Skeletal muscle tissue (tissue), 4 donors: ENCODE data around the gene SEPTIN8. TPM values are rescaled to one million over a fixed set of nuclear protein-coding genes. Genes with fewer than 3 reads are reported as not detected.

Source experiments
- H3K27ac ChIP-seq: one replicate; pipeline ENCODE4 v1.7.0; 2013; ENCODE audit warnings: mild to moderate bottlenecking, low read depth, low read length, inconsistent platforms
- H3K27me3 ChIP-seq, 3 donors: one replicate each; pipeline ENCODE4 v1.7.0; 2013; ENCODE audit warnings: low read length in 3 of 3; ENCODE audit not compliant: control insufficient read depth in 3 of 3, insufficient read depth in 3 of 3
- H3K36me3 ChIP-seq, 3 donors: one replicate each; pipeline ENCODE4 v1.7.0; 2013; ENCODE audit warnings: low read length in 3 of 3; ENCODE audit not compliant: control insufficient read depth in 3 of 3, insufficient read depth in 3 of 3
- H3K4me1 ChIP-seq, 3 donors: one replicate each; pipeline ENCODE4 v1.7.0; 2013; ENCODE audit warnings: low read length in 3 of 3, mild to moderate bottlenecking in 3 of 3; ENCODE audit not compliant: control insufficient read depth in 3 of 3, insufficient read depth in 3 of 3
- H3K4me3 ChIP-seq, 3 donors: one replicate each; pipeline ENCODE4 v1.7.0; 2013; ENCODE audit warnings: low read length in 3 of 3
- H3K9ac ChIP-seq, 3 donors: one replicate each; pipeline ENCODE4 v1.7.0; 2013; ENCODE audit warnings: low read length in 3 of 3, mild to moderate bottlenecking in 3 of 3, moderate library complexity in 2 of 3, low read depth in 1 of 3
- H3K9me3 ChIP-seq, 3 donors: one replicate each; pipeline ENCODE4 v1.7.0; 2013; ENCODE audit warnings: low read length in 3 of 3; ENCODE audit not compliant: control insufficient read depth in 3 of 3
- total RNA-seq: library from RNA; depleted of rRNA; stranded (reverse); fragments of >200 nt; gene quantifications from one replicate; pipeline ENCODE4 v1.2.3, GENCODE V29; 2014
- donor health status: Osteomylitis.

The SEPTIN8 gene
- total RNA-seq, 1 donor from 2014 or later = 28.7 TPM

- Histone ChIP-seq H3K4me1 (peaks cover 49 to 62% (median 53%) of the 10 kb centered on the region in 3 donors), H3K36me3 (no peaks in the 10 kb centered on the region), H3K27me3 (peaks cover 0 to 5% (median 3%) of the 10 kb centered on the region in 3 donors), H3K4me3 (peak overlapping the region in 2 of 3 donors; percentile 45 to 70), H3K9me3 (no peaks in the 10 kb centered on the region), H3K9ac (peak overlapping the region in 2 of 3 donors; percentile 4 to 35), H3K27ac (peak overlapping the region; percentile 0)
These were observed 1.5 kb downstream of the SEPTIN8 start for GRCh38 chr5:132775476-132775961.

- H3K27me3 ChIP-seq = peaks cover 0 to 3% (median 3%) of the 10 kb centered on the region in 3 donors
- H3K36me3 ChIP-seq = no peaks in the 10 kb centered on the region
- peak overlapping the region; percentile 0 for H3K27ac ChIP-seq
- H3K9me3 ChIP-seq = no peaks in the 10 kb centered on the region
- H3K4me1 ChIP-seq = peaks cover 51 to 64% (median 54%) of the 10 kb centered on the region in 3 donors
- peak overlapping the region in 1 of 3 donors; percentile 45 for H3K4me3 ChIP-seq
- H3K9ac ChIP-seq = peak overlapping the region in 1 of 3 donors; percentile 33
These were observed 2.1 kb downstream of the SEPTIN8 start for GRCh38 chr5:132774896-132775295.

- H3K27ac ChIP-seq = no peak overlapping the region
- H3K36me3 ChIP-seq = no peaks in the 10 kb centered on the region
- no peaks in the 10 kb centered on the region for H3K9me3 ChIP-seq
- no peak overlapping the region for H3K4me3 ChIP-seq
- H3K9ac ChIP-seq = no peak overlapping the region
- peaks cover 51 to 64% (median 54%) of the 10 kb centered on the region in 3 donors for H3K4me1 ChIP-seq
- peaks cover 0 to 3% (median 0%) of the 10 kb centered on the region in 3 donors for H3K27me3 ChIP-seq
These were observed 2.6 kb downstream of the SEPTIN8 start for GRCh38 chr5:132774406-132774805.

- Histone ChIP-seq H3K9ac (no peak overlapping the region), H3K4me3 (no peak overlapping the region), H3K27ac (no peak overlapping the region), H3K9me3 (no peaks in the 10 kb centered on the region), H3K4me1 (peaks cover 51 to 65% (median 54%) of the 10 kb centered on the region in 3 donors), H3K36me3 (no peaks in the 10 kb centered on the region), H3K27me3 (peaks cover 0 to 3% (median 0%) of the 10 kb centered on the region in 3 donors)
These were observed 3.3 kb downstream of the SEPTIN8 start for GRCh38 chr5:132773601-132774355.

- Histone ChIP-seq H3K9me3 (no peaks in the 10 kb centered on the region), H3K9ac (no peak overlapping the region), H3K4me3 (no peak overlapping the region), H3K27me3 (peaks cover 0 to 3% (median 0%) of the 10 kb centered on the region in 3 donors), H3K4me1 (peaks cover 55 to 68% (median 57%) of the 10 kb centered on the region in 3 donors), H3K27ac (no peak overlapping the region), H3K36me3 (no peaks in the 10 kb centered on the region)
These were observed 3.9 kb downstream of the SEPTIN8 start for GRCh38 chr5:132773114-132773513.

- no peaks in the 10 kb centered on the region for H3K36me3 ChIP-seq
- no peak overlapping the region for H3K9ac ChIP-seq
- H3K4me1 ChIP-seq = peaks cover 55 to 67% (median 56%) of the 10 kb centered on the region in 3 donors
- no peaks in the 10 kb centered on the region for H3K9me3 ChIP-seq
- H3K4me3 ChIP-seq = no peak overlapping the region
- H3K27me3 ChIP-seq = no peaks in the 10 kb centered on the region
- peak overlapping the region; percentile 66 for H3K27ac ChIP-seq
These were observed 4.6 kb downstream of the SEPTIN8 start for GRCh38 chr5:132772291-132773070.

GRCh38 chr5:132771503-132771998 lies 5.5 kb downstream of the SEPTIN8 start:
- Histone ChIP-seq H3K27me3 (no peaks in the 10 kb centered on the region), H3K9ac (peak overlapping the region in 1 of 3 donors; percentile 40), H3K9me3 (no peaks in the 10 kb centered on the region), H3K4me3 (no peak overlapping the region), H3K4me1 (peaks cover 64 to 72% (median 64%) of the 10 kb centered on the region in 3 donors), H3K36me3 (no peaks in the 10 kb centered on the region), H3K27ac (peak overlapping the region; percentile 66)

GRCh38 chr5:132770476-132771159 lies 6.4 kb downstream of the SEPTIN8 start:
- Histone ChIP-seq H3K4me1 (peaks cover 62 to 68% (median 68%) of the 10 kb centered on the region in 3 donors), H3K4me3 (no peak overlapping the region), H3K27me3 (no peaks in the 10 kb centered on the region), H3K9me3 (no peaks in the 10 kb centered on the region), H3K9ac (no peak overlapping the region), H3K36me3 (no peaks in the 10 kb centered on the region), H3K27ac (peak overlapping the region; percentile 66)

- H3K4me1 ChIP-seq = peaks cover 51 to 53% (median 51%) of the 10 kb centered on the region in 3 donors
- no peaks in the 10 kb centered on the region for H3K9me3 ChIP-seq
- no peak overlapping the region for H3K9ac ChIP-seq
- H3K36me3 ChIP-seq = peaks cover 7 to 12% (median 11%) of the 10 kb centered on the region in 3 donors
- H3K27ac ChIP-seq = no peak overlapping the region
- H3K4me3 ChIP-seq = no peak overlapping the region
- no peaks in the 10 kb centered on the region for H3K27me3 ChIP-seq
These were observed 8.6 kb downstream of the SEPTIN8 start for GRCh38 chr5:132768485-132768868.
